GM19463 (cell line): ENCODE results near the gene DCUN1D3.
"Not testable (repeated sequence)": the region's sequence is repeated elsewhere in the genome, so short reads cannot be mapped to it uniquely, and the experiment has no call there.

Source experiments
- ATAC-seq: cut with Tn5 transposase; IDR thresholded peaks from one replicate; pipeline ENCODE4 v1.9.1; 2021; ENCODE audit warnings: mild to moderate bottlenecking, moderate library complexity; ENCODE audit not compliant: unreplicated experiment

The DCUN1D3 gene

DNA sequence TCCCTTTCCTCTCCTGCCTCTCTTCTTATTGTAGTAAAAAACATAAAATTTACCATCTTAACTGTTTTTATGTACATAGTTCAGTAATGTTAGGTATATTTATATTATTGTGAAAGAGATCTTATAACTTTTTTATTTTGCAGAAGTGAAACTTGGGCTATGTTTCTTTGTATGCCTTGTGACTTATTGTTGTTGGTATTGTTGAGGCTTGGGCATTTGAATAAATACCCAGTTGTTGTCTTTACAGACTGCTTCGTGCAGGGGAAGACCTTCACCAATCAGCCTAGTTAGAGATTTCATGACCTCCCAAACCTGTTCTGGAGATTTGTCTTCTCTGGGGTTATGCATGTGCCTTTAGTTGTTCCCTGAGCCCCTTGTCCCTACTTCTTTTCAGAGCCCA lies 61.9 kb downstream of the DCUN1D3 start:
- no peak for ATAC-seq

DNA sequence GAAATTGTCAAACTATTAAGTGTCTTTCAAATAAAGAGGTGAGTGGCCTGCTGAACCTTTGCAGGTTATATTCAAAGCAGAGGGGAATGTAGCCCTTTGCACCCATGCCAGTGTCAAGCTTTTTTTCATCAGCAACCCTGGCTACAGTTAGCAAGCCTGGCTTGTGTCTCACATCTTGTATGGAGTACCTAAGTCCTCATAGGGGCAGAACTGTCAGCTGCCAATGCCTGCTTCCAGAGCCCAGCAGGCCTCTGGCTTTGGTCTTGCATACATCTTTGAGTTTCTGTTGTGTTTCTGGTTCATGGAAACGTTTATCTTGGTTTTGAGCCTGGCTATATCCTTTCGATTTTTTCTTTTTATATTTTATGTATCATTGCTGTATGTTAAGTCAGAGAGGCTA lies 67.1 kb downstream of the DCUN1D3 start:
- no peak for ATAC-seq

GRCh38 chr16:20830372-20830771 lies 69.8 kb downstream of the DCUN1D3 start:
- no peak for ATAC-seq

DNA sequence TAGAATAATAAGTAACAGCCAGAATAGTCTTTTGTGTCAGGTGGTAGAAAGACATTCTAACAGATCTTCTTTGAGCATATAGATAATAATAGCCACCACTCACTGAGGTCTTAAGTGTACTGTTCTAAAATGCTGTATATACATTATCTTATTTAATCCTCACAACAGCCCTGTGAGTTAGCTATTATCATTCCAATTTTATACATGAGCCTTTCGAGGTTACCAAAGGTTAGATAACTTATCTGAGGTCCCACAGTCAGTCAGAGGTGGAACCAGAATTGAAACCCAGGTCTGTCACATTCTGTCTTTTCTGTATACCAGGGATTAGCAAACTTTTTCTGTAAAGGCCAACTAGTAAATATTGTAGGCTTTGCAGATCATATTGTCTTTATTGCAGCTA lies 70.6 kb downstream of the DCUN1D3 start:
- ATAC-seq: no peak

GRCh38 chr16:20826039-20826566 lies 74.1 kb downstream of the DCUN1D3 start:
- ATAC-seq: no peak

GRCh38 chr16:20822521-20823325 lies 77.4 kb downstream of the DCUN1D3 start:
- no peak for ATAC-seq

DNA sequence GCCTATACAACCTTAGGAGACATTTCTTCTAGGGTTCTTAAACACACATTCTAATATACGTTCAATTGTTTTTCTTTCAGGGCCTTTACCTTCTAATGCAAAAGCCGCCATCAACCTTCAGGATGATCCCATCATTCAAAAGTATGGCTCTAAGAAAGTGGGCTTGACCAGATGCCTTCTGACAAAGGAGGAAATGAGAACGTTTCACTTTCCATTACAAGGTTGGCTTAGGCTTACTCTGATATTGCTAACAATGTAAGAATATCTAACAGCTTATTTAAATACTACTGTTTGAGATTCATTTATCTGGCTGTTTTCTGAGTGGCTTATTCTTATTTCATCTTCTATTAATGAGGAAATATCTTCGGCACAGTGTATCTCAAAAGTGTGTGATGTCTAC lies 78.5 kb downstream of the DCUN1D3 start:
- ATAC-seq: no peak

DNA sequence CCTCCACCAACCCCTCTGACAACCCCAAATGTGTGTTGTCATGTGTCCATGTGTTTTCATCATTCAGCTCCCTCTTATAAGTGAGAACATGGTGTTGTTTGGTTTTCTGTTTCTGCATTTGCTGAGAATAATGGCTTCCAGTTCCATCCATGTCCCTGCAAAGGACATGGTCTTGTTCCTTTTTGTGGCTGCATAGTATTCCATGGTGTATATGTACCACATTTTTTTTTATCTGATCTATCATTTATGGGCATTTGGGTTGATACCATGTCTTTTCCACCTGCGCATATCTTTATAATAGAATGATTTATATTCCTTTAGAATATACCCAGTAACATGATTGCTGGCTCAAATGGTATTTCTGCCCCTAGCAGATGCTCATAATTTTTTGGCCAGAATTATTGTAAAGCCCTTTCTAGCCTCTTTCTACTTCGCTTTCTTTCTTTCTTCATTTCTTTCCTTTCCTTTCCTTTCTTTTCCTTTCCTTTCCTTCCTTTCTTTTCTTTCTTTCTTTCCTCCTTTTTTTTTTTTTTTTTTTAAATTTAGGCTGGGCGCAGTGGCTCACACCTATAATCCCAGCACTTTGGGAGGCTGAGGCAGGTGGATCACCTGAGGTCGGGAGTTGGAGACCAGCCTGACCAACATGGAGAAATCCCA lies 81.1 kb downstream of the DCUN1D3 start:
- no peak for ATAC-seq

DNA sequence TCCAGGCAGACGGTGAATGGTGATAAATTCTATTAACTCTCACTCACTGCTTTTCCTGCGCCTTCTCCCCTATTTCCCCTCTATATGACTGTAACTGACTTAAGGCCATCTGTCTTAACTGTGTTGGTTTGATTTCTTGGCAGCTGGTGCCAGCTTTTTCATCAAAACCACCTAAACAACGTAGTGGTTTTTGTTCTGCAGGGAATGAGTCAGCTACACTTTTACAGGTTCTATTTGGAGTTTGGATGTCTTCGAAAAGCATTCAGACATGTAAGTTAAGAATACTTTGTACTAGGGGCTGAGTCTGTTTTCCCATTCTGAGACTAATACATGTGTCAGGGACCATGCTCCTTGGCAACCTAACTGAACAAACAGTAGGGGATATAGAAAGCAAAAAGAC lies 85.4 kb downstream of the DCUN1D3 start:
- ATAC-seq: peak; percentile 36

DNA sequence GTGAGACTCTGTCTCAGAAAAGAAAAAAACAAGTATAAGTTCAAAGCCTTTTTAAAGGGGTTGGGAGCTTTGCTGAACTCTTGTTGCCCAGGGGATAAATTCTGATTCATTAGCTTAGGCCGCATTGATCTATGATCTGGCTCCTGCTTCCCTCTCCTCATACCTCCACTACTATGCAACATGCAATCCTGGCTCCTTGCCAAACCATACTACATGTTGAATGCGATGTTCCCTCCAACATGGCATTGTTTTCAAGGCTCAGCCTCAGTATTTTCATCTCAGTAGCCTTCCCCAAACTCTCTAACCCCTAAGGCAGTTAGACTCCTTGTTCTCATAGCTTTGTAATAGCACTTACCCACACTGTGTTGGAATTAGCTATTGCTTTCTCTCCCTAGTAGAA lies 87.6 kb downstream of the DCUN1D3 start:
- ATAC-seq: no peak

GRCh38 chr16:20811889-20812439 lies 88.2 kb downstream of the DCUN1D3 start:
- ATAC-seq: no peak

GRCh38 chr16:20807862-20808261 lies 92.3 kb downstream of the DCUN1D3 start:
- ATAC-seq: no peak

GRCh38 chr16:20806168-20807050 lies 93.7 kb downstream of the DCUN1D3 start, which contains the start of the genes ERI2 and REXO5:
ERI2 (minus strand) TSS chr16:20806472; CDS start chr16:20806430, 42 bp downstream.
REXO5 (plus strand) TSS chr16:20806527; CDS start chr16:20806954, 427 bp downstream.
- ATAC-seq: peak; percentile 85

DNA sequence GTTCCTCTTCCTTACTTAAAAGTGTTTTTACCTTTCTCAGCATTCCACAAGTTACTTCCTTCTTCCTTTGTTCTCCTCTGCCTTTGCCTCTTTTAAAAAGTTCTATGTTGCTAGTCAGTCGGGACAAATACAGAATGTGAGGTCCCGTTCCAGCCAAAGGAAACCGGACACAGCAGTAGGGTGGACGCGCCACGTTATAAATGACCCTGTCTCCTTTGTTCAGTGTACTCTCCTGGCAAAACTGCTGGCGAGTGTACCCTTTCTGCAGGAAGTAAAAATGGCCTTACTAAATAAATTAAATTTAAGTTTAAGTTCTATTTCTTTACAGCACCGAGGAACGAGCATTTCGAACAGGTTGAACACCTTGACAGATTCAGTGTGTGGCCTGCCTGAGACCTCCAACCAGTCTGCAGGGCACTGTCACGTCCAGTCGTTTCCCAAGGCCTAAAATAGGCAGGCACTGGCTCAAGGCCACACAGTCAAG lies 94.4 kb downstream of the DCUN1D3 start:
- ATAC-seq: not testable (repeated sequence)
